CD4-positive, alpha-beta T cell treated with Interleukin-4 for 4 hours (primary cell): ENCODE data around the gene TSPAN13.

Source experiments
- DNase-seq: peaks from one replicate; pipeline ENCODE4 v3.0.0-alpha.2; 2020

Gene TSPAN13

GRCh38 chr7:16778476-16778875 lies 24.9 kb downstream of the TSPAN13 start:
- no peak for DNase-seq

DNA sequence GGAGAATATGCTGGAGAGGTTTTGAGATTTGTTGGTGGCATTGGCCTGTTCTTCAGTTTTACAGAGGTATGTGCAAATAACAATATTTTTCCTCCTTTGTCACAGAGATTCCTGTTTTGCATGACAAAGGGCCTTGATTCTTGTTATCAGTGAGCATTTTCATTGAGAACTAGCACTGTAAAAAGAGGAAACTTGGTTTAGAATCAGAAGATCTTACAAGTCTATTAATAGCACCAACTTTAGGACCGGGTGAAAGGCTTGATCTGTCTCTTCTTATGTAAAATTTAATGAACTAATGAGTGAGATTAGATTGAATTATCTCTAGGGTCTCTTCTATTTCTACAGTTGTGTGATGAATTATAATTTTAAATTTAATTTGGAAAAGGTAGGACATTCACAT lies 25.5 kb downstream of the TSPAN13 start:
- DNase-seq: no peak

DNA sequence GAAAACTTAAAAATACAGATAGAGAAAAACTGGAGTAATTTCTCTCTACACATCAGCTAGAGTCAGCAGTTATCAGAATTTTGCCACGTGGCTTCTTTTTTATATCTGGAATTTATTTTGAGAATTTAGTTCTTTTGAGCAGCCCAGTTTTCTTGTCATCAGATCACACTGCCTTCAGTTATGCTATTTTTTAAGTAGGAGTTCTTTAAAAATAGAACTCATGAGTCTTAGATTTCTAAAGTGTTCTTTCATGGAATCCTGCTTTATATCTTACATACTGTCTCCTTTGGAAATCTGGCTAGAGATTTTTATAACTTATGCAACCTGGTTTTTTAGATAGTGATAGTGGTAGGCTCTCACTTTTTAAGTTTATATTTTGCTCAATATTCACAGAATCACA lies 27.0 kb downstream of the TSPAN13 start:
- no peak for DNase-seq

DNA sequence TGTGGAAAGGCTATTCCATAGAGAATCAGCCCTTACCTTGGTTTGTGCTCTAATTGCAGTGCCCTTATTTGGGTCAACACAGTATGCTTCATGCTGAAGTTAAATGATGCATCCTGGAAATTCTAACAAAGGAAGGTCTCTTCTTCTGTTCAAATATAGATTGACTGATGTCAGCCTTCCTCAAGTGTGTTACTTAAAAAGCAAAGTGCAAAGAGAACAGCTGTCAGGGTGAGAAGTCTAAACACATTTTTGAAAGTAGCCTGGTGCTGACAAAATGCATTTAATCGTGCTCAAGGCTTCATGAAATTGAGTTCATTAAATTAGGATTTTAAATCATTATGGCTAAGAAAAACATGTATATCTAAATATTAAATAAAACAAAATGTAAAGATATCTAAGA lies 31.8 kb downstream of the TSPAN13 start:
- DNase-seq: no peak

DNA sequence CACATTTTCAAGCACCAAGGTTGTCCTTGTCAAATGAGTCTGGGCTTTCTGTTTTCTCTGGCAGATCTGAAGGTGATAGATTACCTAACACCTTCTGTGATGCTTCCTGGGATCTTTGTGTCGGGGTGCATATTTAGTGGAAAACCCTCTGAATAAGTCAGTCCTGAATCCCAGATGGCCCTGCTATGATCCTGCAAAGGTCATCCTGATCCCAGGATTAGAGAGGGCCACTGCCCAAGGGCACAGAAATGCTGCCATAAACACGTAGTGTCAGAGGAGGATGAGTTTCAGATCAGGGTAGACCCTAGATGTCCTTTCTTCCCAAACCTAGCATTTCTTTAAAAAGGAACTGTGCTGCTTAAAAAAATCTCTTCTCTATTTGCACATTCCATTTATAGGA lies 32.3 kb downstream of the TSPAN13 start:
- DNase-seq: no peak

GRCh38 chr7:16786257-16786656 lies 32.7 kb downstream of the TSPAN13 start:
- DNase-seq: no peak

DNA sequence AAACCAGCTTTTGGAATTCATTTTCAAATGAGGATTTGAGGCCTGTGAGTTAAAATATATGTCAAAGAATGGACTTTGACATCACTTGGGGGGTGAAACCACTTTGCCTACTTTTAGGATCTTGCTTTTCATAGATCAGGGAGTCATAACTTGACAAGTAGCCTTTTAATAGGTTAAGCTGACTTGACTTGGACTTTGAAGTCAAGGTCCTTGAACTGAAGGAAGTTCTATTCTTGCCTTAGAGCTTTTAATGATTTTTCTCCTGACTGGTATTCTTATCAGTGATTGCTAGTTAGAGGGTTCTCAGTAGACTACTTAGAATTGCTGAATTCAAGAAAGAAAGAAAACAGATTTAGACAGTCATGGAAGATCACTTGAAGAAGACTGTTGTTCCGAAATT lies 33.6 kb downstream of the TSPAN13 start:
- no peak for DNase-seq

DNA sequence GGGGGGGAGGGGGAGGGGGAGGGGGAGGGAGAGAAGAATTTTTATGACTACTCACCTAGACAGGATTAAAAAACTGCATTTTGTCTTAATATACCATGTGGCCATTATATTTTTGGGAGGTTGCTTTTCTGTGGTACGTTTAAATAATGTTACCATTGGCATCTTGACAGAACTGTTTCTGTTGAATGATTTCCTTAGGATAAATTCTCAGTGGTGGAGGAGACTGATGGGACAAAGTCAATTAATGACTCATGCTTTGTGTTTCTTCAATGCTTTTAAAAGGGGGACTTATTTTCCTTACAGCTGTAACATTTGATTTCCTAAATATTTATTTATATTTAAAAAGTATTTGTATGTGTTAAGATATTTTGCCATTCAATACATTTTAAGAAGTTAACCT lies 37.5 kb downstream of the TSPAN13 start:
- DNase-seq: no peak

DNA sequence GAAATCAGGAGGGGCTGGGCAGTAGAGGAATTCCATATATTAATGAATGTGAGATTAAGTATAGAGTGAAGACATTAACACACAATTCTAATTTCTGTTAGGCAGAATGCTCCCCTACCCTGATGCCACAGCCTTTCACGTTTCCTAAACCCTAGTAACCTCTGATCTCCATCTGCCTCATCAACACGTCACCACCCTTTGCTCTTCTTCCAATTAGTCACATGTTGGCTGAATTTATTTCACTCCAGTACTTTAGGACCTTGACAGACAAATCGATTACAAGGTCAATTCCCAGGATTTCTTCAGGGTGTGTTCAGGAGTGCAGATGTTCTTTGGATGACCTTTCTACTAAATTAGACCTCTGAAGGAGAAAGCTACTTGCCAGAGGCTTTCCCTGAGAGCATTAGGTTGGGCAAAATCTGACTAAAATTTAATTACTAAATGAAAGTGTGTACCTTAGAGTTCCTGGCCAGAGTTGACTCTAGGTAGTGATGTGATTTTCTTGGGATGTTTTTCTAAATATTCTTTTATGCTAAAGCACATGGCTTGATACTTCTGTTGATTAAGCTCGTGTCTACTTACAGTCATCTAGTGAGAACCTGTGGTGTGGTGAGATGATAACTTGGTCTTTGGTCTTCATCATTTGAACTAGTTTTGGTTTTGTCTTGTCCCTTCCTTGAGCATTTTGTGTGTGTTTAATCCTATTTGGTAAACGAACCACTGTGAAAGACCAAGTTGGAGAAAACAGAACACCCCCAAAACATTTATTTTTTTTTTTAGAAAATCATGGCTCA lies 38.5 kb downstream of the TSPAN13 start:
- no peak for DNase-seq

- no peak for DNase-seq
Measured at GRCh38 chr7:16794986-16795385, 41.4 kb downstream of the TSPAN13 start.

- no peak for DNase-seq
Measured at GRCh38 chr7:16795624-16796023, 42.1 kb downstream of the TSPAN13 start.

GRCh38 chr7:16801111-16801542 lies 47.6 kb downstream of the TSPAN13 start:
- peak; percentile 12 for DNase-seq

GRCh38 chr7:16801579-16801978 lies 48.0 kb downstream of the TSPAN13 start:
- no peak for DNase-seq

DNA sequence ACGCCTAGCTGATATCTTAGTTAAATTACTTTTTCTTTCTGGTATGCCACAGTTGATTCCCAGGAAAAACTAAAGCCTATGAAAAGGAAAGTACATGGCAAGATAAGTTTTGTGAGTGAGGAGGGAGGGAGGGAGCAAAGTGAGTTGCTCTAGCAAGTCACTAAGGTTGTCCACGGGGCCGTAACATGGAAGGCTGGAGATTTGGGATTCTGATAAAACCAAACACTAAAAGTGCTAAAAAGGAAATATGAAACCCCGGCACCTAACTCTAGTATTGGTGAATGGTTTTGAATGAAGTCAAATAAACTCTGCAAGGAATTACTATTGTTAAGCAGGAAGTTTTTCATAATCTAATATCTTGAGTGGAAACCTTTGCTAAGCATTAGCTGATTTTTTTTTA lies 49.6 kb downstream of the TSPAN13 start:
- DNase-seq: no peak

- DNase-seq: no peak
Measured at GRCh38 chr7:16803881-16804673, 50.5 kb downstream of the TSPAN13 start.

- no peak for DNase-seq
Measured at GRCh38 chr7:16804674-16805439, 51.3 kb downstream of the TSPAN13 start, which contains the start of gene AGR2. TSS of gene AGR2 (minus strand) at chr7:16804999. CDS start at chr7:16801796, 3,203 bp downstream.

DNA sequence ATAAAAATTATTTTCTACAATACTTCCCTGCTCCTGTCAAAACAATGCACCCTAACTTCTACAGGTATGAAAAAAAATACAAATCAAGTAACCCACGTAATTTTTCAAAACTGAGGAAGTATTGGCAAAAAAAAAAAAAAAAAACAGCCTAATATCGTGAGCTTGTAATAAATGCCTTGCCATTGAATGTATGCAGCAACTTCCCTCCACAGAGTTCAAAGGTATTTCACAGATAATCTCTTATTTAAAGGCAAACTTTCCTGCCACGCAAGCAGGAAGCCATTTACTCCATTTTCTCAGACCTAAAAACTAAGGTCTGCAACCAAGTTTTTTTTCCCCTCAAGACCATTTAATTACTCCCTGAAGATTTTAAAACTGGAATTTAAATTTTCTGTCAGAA lies 51.9 kb downstream of the TSPAN13 start:
- DNase-seq: no peak

DNA sequence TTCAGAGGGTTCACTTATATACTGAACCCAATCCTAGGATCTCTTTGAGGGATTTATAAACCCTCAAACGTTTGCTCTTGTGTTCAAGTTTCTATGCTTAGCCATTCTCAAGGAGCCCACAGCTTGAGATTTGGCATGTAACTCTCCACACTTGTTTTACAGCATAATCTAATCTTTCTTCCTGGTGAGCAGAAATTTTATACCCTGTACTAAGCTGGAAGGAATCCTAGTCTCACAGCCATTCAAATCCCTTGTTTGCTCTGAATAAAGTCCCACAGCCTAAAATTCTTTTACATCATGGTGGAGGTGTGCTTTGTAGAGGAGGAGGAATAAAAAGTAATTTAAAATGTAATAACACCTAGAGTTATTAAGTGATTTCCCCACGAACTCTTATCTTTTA lies 56.6 kb downstream of the TSPAN13 start:
- no peak for DNase-seq

DNA sequence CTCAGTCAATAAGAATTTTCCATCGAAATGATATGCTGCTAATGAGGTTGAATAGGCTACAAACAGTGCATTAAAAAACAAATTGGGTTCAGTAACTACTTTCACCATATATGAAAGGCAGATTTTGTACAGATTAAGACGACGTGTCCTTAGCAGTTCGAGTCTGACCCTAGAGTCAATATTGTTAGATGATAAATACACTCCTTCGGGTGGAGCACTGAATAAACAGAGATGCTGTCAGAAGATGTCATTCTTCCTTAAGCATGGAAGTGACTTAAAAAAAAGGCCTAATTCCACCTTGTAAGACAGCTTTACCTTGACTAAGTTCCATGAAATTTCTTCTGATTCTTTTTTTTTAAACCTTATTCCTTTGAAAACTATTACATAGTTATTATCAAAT lies 57.0 kb downstream of the TSPAN13 start:
- DNase-seq: no peak

DNA sequence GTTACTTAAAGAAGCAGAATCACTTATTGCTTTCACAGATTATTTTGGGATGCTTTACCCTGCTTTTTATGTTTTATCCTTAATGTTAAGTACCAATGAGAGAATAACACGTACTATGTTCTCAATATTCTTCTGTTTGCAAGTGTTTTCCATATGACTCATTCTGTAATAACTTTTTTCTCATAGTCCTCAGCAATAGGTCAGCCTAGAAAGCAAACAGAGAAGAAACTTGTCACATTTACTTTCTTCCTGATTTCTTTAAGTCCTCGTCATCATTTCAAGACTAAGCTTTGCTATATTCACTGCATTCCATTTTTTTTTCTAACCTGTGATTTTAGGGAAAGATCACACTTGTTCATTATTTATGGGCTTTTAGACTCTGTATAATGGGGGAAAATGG lies 58.0 kb downstream of the TSPAN13 start:
- no peak for DNase-seq

- no peak for DNase-seq
Measured at GRCh38 chr7:16812542-16813231, 59.1 kb downstream of the TSPAN13 start.

GRCh38 chr7:16813232-16813616 lies 59.7 kb downstream of the TSPAN13 start:
- no peak for DNase-seq

- DNase-seq: no peak
Measured at GRCh38 chr7:16815001-16815400, 61.4 kb downstream of the TSPAN13 start.
